ENCODE results near the gene RAVER2.

RAVER2 gene

DNA sequence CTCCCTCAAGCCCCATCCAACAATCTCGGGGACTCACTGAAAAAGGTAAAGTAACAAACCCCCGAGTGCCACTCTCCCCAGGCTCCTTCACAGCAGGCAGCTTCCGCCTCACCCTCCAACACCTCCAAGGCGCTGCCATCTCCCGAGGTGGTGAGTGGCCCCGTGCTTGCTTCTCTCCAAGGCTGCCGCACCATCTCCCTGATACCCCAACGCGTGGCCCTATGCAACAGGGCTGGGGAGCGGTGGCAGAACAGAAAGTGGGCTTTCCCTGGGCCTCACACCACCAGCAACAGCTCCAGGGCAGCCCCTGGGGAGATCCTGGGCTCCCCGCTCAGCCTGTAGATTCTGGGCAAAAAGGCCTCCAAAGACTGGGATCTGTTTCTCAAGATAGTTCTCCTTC, 105.1 kb downstream of the RAVER2 start:
- TF ChIP-seq, protein P1, sequence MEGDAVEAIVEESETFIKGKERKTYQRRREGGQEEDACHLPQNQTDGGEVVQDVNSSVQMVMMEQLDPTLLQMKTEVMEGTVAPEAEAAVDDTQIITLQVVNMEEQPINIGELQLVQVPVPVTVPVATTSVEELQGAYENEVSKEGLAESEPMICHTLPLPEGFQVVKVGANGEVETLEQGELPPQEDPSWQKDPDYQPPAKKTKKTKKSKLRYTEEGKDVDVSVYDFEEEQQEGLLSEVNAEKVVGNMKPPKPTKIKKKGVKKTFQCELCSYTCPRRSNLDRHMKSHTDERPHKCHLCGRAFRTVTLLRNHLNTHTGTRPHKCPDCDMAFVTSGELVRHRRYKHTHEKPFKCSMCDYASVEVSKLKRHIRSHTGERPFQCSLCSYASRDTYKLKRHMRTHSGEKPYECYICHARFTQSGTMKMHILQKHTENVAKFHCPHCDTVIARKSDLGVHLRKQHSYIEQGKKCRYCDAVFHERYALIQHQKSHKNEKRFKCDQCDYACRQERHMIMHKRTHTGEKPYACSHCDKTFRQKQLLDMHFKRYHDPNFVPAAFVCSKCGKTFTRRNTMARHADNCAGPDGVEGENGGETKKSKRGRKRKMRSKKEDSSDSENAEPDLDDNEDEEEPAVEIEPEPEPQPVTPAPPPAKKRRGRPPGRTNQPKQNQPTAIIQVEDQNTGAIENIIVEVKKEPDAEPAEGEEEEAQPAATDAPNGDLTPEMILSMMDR (IDR thresholded peaks at IDR 0.05; ENCODE audit: control insufficient read depth, extremely low read depth, insufficient read depth) = no peak
- no peak for DNase-seq (ENCODE audit: low read depth)
- no peak overlapping the region for H3K4me3 ChIP-seq (ENCODE audit: low read depth, low read length)

DNA sequence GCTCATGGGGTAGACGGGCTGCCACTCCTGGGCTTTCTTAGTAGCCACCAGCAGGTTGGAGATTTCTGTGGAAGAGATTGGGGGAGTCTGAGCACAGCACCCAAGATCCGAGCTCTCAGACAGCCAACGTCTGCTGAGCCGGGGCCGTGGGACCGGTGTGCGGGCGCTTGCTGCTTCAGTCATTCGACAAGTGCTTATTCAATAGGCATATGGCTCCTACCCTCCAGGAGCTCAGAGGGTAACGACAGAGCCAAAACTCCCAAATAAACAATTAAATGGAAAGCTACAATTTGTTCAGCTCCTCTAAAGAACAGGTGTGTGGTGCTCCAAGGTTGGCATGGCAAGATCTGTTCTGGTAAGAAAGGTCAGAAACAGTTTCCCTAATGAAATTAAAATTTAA, 106.0 kb downstream of the RAVER2 start:
- no peak overlapping the region for H3K4me3 ChIP-seq (ENCODE audit: low read depth, low read length)
- DNase-seq (ENCODE audit: low read depth) = no peak
- TF ChIP-seq, protein P1 (IDR thresholded peaks at IDR 0.05; ENCODE audit: control insufficient read depth, extremely low read depth, insufficient read depth) = no peak

DNA sequence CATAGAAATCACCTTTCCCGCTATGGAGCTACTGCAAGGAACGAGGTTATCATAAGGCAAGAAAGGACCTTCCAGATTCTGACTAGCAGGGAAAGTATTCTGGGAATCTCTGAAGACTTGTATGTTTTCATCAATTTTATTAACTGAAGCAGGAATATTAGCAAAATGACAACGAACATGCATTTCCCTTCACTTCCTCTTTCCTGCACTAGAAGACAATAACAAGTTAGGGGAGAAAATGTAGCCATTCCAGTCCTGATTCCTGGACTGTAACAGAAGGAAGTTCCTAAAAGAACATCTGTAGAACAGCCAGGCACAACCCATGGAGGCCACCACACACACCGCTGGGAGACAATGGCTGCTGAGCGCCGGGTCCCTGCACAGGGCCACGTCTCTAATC, 106.8 kb downstream of the RAVER2 start:
- DNase-seq (ENCODE audit: low read depth) = no peak
- H3K4me3 ChIP-seq (ENCODE audit: low read depth, low read length) = no peak overlapping the region
- TF ChIP-seq, protein P1 (IDR thresholded peaks at IDR 0.05; ENCODE audit: control insufficient read depth, extremely low read depth, insufficient read depth) = no peak

DNA sequence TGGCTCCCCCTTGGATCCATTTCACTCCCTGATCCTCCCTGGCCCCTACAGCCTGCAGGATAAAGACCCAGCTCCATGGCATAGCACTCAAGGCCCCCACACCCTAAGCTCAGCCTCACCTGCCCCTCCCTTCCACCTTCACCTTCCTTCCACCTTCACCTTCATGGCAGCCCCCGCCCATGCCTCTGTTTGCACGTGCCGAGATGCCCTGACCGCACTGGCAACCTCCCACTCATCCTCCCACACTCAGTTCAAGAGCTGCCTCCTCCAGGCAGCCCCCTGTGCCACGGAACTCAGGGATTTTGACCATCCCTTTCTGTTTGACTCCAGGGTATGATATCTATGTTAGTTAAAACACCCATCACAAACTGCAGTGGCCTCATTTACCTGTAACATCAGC, 109.8 kb downstream of the RAVER2 start:
- DNase-seq (ENCODE audit: low read depth) = no peak
- TF ChIP-seq, protein P1 (IDR thresholded peaks at IDR 0.05; ENCODE audit: control insufficient read depth, extremely low read depth, insufficient read depth) = no peak
- H3K4me3 ChIP-seq (ENCODE audit: low read depth, low read length) = no peak overlapping the region

DNA sequence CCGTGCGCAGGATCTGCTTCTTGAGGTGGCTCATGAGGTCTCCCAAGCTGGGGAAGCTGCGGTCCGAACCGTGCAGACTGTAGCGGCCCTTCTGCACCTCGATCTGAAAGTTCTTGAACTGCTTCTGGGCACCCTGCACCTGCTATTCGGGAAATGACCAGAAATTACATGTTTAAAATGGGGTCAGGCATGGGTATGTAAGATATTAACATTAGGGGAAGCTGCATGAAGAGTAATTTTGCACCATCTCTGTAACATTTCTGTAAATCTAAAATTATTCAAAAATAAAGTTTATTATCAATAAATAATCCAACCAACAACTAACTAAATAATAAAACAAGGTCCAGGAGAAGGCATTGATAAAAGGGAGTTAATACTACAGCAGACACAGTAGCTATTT, 110.7 kb downstream of the RAVER2 start:
- no peak for DNase-seq (ENCODE audit: low read depth)
- TF ChIP-seq, protein P1 (IDR thresholded peaks at IDR 0.05; ENCODE audit: control insufficient read depth, extremely low read depth, insufficient read depth) = no peak
- no peak overlapping the region for H3K4me3 ChIP-seq (ENCODE audit: low read depth, low read length)

DNA sequence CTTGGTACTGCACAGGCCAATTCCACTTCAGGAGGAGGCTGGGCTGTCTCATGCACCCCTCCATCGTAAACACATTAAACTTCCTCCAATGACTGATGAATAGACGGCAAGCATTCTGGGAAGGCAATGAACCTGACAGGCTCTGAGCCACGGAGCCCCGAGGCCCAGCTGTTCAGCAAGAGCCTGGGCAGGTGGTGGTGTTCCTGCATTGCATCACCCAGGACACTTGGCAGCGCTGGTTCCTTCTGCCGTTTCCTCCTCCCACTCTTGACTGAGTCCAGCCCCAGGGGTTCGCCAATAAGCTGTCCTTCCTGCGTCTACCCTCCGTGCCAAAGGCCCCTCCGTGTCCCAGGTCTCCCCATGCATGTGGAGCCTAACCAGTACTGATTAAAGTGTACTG, 111.7 kb downstream of the RAVER2 start:
- H3K4me3 ChIP-seq (ENCODE audit: low read depth, low read length) = no peak overlapping the region
- DNase-seq (ENCODE audit: low read depth) = no peak
- TF ChIP-seq, protein P1 (IDR thresholded peaks at IDR 0.05; ENCODE audit: control insufficient read depth, extremely low read depth, insufficient read depth) = no peak

DNA sequence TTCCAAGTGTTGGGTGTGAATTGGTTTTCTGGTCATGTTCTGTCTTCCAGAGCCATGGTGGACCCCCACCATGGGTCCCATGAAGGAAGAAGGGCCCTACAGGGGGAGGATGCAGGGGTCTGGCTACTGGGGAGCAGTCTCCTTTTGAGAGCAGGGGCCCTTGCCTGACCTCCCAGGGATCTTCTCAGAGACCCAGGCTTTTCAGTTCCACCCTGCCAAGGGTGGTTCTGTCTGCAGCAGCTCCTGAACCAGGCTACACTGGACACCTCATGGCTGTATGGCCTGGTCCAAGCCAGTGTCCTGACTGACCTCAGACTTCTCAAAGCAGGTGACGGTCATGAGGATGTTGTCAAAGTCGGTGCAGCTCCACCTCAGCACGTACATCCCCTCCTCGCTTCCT, 112.5 kb downstream of the RAVER2 start:
- no peak for DNase-seq (ENCODE audit: low read depth)
- TF ChIP-seq, protein P1 (IDR thresholded peaks at IDR 0.05; ENCODE audit: control insufficient read depth, extremely low read depth, insufficient read depth) = no peak

More for the DNA sequence above, 112.5 kb downstream of the RAVER2 start:
- no peak overlapping the region for H3K4me3 ChIP-seq (ENCODE audit: low read depth, low read length)
